Measurements from ENCODE around the gene MAPT. TPM values are rescaled to one million over a fixed set of nuclear protein-coding genes. Genes with fewer than 3 reads are reported as not detected.
A peak's percentile ranks its signal among the peaks of the same experiment; 100 is the strongest.

MAPT gene
- total RNA-seq, 4 donors from 2014 or later, result 0.44 to 12.2 (median 3.3) TPM

GRCh38 chr17:46027976-46028325, 133.6 kb downstream of the MAPT start:
- WGBS, 2 donors, result 38 to 67% methylated on average over 1 to 3 of the region's 4 CpGs
- intact Hi-C loops (cut with DNase I), result no loop called here
- Histone ChIP-seq H3K4me3 (no peak overlapping the region), H3K27ac (peak overlapping the region in 1 of 4 donors; percentile 30), H3K27me3 (no peaks in the 10 kb centered on the region), H3K4me1 (peaks cover 0 to 13% (median 0%) of the 10 kb centered on the region in 3 donors), H3K36me3 (peaks cover 11 to 100% (median 41%) of the 10 kb centered on the region in 3 donors), H3K9me3 (no peaks in the 10 kb centered on the region)
- TF ChIP-seq CTCF (IDR thresholded peaks at IDR 0.05) (no peak), POLR2A (IDR thresholded peaks at IDR 0.05) (no peak)
- no peak for DNase-seq

DNA sequence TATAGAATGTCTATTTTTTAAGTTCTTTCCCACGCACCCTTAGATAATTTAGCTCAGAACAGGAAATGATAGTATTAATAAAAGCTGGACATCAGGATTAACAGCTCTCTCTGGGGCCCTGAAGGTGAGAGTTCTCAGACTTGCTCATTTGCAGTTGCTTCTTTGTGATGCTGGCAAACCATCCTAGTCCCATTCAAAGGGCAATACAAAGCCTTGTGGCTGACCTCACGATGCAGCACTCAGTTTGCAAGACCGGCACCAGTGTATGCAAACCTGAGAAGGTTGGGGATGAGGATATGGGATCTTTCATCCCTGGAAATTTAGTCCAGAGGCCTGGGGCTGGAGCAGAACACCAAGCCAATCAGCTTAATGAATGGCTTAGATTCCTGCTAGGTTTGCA, 134.0 kb downstream of the MAPT start:
- H3K36me3 ChIP-seq, result peaks cover 11 to 100% (median 46%) of the 10 kb centered on the region in 3 donors
- TF ChIP-seq POLR2A (IDR thresholded peaks at IDR 0.05) (no peak), CTCF (IDR thresholded peaks at IDR 0.05) (no peak)
- H3K27ac ChIP-seq, result no peak overlapping the region

GRCh38 chr17:46028981-46029565, 134.7 kb downstream of the MAPT start:
- no peaks in the 10 kb centered on the region for H3K9me3 ChIP-seq
- no peak overlapping the region for H3K27ac ChIP-seq
- intact Hi-C loops (cut with DNase I), result no loop called here
- WGBS, 2 donors, result 56 to 70% methylated on average over 4 of the region's 4 CpGs
- no peak overlapping the region for H3K4me3 ChIP-seq
- peaks cover 11 to 100% (median 51%) of the 10 kb centered on the region in 3 donors for H3K36me3 ChIP-seq
- DNase-seq, result no peak
- peaks cover 0 to 13% (median 0%) of the 10 kb centered on the region in 3 donors for H3K4me1 ChIP-seq
- TF ChIP-seq POLR2A (IDR thresholded peaks at IDR 0.05) (no peak), CTCF (IDR thresholded peaks at IDR 0.05) (no peak)
- H3K27me3 ChIP-seq, result no peaks in the 10 kb centered on the region

More for the DNA sequence above, 134.0 kb downstream of the MAPT start:
- Histone ChIP-seq H3K4me1 (peaks cover 0 to 13% (median 0%) of the 10 kb centered on the region in 3 donors), H3K27me3 (no peaks in the 10 kb centered on the region), H3K4me3 (no peak overlapping the region), H3K9me3 (no peaks in the 10 kb centered on the region)
- intact Hi-C loops (cut with DNase I), result no loop called here
- DNase-seq, result no peak
- WGBS, 2 donors, result 75 to 86% methylated on average over 1 to 3 of the region's 3 CpGs

DNA sequence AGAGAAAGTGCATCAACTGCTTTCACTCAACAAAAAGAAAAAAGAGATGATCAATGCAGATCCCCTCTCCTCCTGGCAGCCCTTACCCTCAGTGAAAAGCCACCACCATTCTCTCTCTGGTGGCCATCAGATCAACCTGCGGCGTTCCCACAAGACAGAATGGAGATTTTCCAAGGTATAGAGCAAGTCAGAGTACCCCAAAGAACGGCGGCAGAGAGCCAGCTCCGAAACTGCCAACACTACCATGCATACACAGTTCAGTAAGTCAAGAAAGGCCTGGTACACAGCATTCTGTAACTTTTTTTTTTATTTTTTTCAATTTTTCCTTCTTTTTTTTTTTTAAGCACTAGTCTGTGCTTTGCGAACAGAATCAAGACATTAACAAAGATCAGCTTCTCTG, 135.3 kb downstream of the MAPT start:
- Histone ChIP-seq H3K27me3 (no peaks in the 10 kb centered on the region), H3K4me1 (peaks cover 0 to 13% (median 0%) of the 10 kb centered on the region in 3 donors), H3K4me3 (no peak overlapping the region), H3K27ac (no peak overlapping the region), H3K9me3 (no peaks in the 10 kb centered on the region), H3K36me3 (peaks cover 11 to 100% (median 57%) of the 10 kb centered on the region in 3 donors)
- no peak for DNase-seq
- no peak for TF ChIP-seq CTCF (IDR thresholded peaks at IDR 0.05)
- TF ChIP-seq POLR2A (IDR thresholded peaks at IDR 0.05), result no peak
- intact Hi-C loops (cut with DNase I), result no loop called here
- 91 to 96% methylated on average over 6 of the region's 6 CpGs for WGBS, 2 donors

GRCh38 chr17:46030752-46031151, 136.4 kb downstream of the MAPT start:
- TF ChIP-seq CTCF (IDR thresholded peaks at IDR 0.05) (no peak), POLR2A (IDR thresholded peaks at IDR 0.05) (no peak)
- Histone ChIP-seq H3K36me3 (peaks cover 11 to 100% (median 59%) of the 10 kb centered on the region in 3 donors), H3K27me3 (no peaks in the 10 kb centered on the region), H3K4me1 (peaks cover 0 to 13% (median 0%) of the 10 kb centered on the region in 3 donors), H3K27ac (no peak overlapping the region), H3K9me3 (no peaks in the 10 kb centered on the region), H3K4me3 (no peak overlapping the region)
- no peak for DNase-seq
- intact Hi-C loops (cut with DNase I), result no loop called here
- WGBS, 2 donors, result 81 to 88% methylated on average over 2 of the region's 3 CpGs
